ENCODE measurements around the gene FBLN1. TPM values are rescaled to one million over a fixed set of nuclear protein-coding genes. Genes with fewer than 3 reads are reported as not detected.
"Not testable (repeated sequence)": the region's sequence is repeated elsewhere in the genome, so short reads cannot be mapped to it uniquely, and the experiment has no call there.

FBLN1 gene
- polyA plus RNA-seq, 3 donors, result 79.1 to 105 (median 97.9) TPM

GRCh38 chr22:45546333-45547015, 43.8 kb downstream of the FBLN1 start:
- no peak for DNase-seq (ENCODE audit: low read depth in 3 of 3, low spot score in 2 of 3)

GRCh38 chr22:45547016-45547345, 44.3 kb downstream of the FBLN1 start:
- no peak for DNase-seq (ENCODE audit: low read depth in 3 of 3, low spot score in 2 of 3)

GRCh38 chr22:45547731-45548130, 45.0 kb downstream of the FBLN1 start:
- DNase-seq (ENCODE audit: low read depth in 3 of 3, low spot score in 2 of 3), result no peak

GRCh38 chr22:45548247-45548840, 45.7 kb downstream of the FBLN1 start:
- no peak for DNase-seq (ENCODE audit: low read depth in 3 of 3, low spot score in 2 of 3)

- no peak for DNase-seq (ENCODE audit: low read depth in 3 of 3, low spot score in 2 of 3)
These were observed 46.5 kb downstream of the FBLN1 start for GRCh38 chr22:45548991-45549761.

- no peak for DNase-seq (ENCODE audit: low read depth in 3 of 3, low spot score in 2 of 3)
These were observed 47.2 kb downstream of the FBLN1 start for GRCh38 chr22:45549762-45550378.

- no peak for DNase-seq (ENCODE audit: low read depth in 3 of 3, low spot score in 2 of 3)
These were observed 47.7 kb downstream of the FBLN1 start for GRCh38 chr22:45550416-45550815.

- DNase-seq (ENCODE audit: low read depth in 3 of 3, low spot score in 2 of 3), result no peak
These were observed 48.2 kb downstream of the FBLN1 start for GRCh38 chr22:45550891-45551290.

GRCh38 chr22:45551310-45552016, 48.8 kb downstream of the FBLN1 start:
- no peak for DNase-seq (ENCODE audit: low read depth in 3 of 3, low spot score in 2 of 3)

- no peak for DNase-seq (ENCODE audit: low read depth in 3 of 3, low spot score in 2 of 3)
These were observed 49.3 kb downstream of the FBLN1 start for GRCh38 chr22:45552017-45552411.

- peak in 2 of 3 donors; percentile 65 to 75 for DNase-seq (ENCODE audit: low read depth in 3 of 3, low spot score in 2 of 3)
These were observed 50.1 kb downstream of the FBLN1 start for GRCh38 chr22:45552580-45553350.

- peak in 2 of 3 donors; percentile 74 to 78 for DNase-seq (ENCODE audit: low read depth in 3 of 3, low spot score in 2 of 3)
These were observed 50.8 kb downstream of the FBLN1 start for GRCh38 chr22:45553351-45554039.

- no peak for DNase-seq (ENCODE audit: low read depth in 3 of 3, low spot score in 2 of 3)
These were observed 51.3 kb downstream of the FBLN1 start for GRCh38 chr22:45554040-45554406.

GRCh38 chr22:45554861-45555260, 52.2 kb downstream of the FBLN1 start:
- no peak for DNase-seq (ENCODE audit: low read depth in 3 of 3, low spot score in 2 of 3)

GRCh38 chr22:45557926-45558325, 55.2 kb downstream of the FBLN1 start:
- DNase-seq (ENCODE audit: low read depth in 3 of 3, low spot score in 2 of 3), result not testable (repeated sequence)

- not testable (repeated sequence) for DNase-seq (ENCODE audit: low read depth in 3 of 3, low spot score in 2 of 3)
These were observed 57.4 kb downstream of the FBLN1 start for GRCh38 chr22:45560092-45560491.

- DNase-seq (ENCODE audit: low read depth in 3 of 3, low spot score in 2 of 3), result not testable (repeated sequence)
These were observed 58.1 kb downstream of the FBLN1 start for GRCh38 chr22:45560761-45561160.

GRCh38 chr22:45562102-45562501, 59.4 kb downstream of the FBLN1 start:
- DNase-seq (ENCODE audit: low read depth in 3 of 3, low spot score in 2 of 3), result no peak

GRCh38 chr22:45562537-45563361, 60.1 kb downstream of the FBLN1 start:
- DNase-seq (ENCODE audit: low read depth in 3 of 3, low spot score in 2 of 3), result no peak

All from right renal cortex interstitium (tissue), 3 donors.